Suprapubic skin (tissue), 3 donors: ENCODE measurements around the gene GNB5.

Experiments used
- POLR2A ChIP-seq, 2 donors: fragments of 450-650 bp; IDR thresholded peaks; one replicate each; pipeline ENCODE4 v1.6.1; 2017; ENCODE audit warnings: antibody characterized with exemption in 2 of 2, mild to moderate bottlenecking in 2 of 2, moderate library complexity in 2 of 2
- TF ChIP-seq, protein P1 (sequence below), 2 donors: fragments of 200-600 bp in 1 of 2; fragments of 450-650 bp in 1 of 2; sonication (generic) in 1 of 2; IDR thresholded peaks; one replicate each; pipeline ENCODE4 v1.5.1; 2016 to 2019; ENCODE audit warnings: antibody characterized with exemption in 2 of 2, mild to moderate bottlenecking in 1 of 2, moderate library complexity in 1 of 2

DNA sequence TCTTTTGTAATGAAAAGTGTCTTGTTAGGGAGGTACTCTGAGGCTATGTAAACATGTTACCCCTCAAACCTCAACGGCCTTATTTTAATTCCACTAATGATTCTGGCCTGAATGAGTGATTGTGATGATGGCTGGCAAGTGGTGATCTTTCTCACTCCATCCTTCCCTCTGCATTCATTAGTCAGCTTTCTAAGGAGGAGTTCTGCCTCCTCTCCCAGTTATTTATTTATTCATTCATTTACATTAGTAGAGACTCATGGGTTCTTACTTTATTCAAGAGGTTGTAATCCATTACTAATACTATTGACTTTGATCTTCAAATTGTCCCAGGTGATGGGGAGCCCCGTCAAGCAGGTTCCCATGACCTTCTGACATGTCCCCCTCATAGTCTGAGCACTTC is 35.3 kb downstream of the GNB5 start:
- no peak for TF ChIP-seq POLR2A (IDR thresholded peaks at IDR 0.05)
- TF ChIP-seq, protein P1, sequence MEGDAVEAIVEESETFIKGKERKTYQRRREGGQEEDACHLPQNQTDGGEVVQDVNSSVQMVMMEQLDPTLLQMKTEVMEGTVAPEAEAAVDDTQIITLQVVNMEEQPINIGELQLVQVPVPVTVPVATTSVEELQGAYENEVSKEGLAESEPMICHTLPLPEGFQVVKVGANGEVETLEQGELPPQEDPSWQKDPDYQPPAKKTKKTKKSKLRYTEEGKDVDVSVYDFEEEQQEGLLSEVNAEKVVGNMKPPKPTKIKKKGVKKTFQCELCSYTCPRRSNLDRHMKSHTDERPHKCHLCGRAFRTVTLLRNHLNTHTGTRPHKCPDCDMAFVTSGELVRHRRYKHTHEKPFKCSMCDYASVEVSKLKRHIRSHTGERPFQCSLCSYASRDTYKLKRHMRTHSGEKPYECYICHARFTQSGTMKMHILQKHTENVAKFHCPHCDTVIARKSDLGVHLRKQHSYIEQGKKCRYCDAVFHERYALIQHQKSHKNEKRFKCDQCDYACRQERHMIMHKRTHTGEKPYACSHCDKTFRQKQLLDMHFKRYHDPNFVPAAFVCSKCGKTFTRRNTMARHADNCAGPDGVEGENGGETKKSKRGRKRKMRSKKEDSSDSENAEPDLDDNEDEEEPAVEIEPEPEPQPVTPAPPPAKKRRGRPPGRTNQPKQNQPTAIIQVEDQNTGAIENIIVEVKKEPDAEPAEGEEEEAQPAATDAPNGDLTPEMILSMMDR (IDR thresholded peaks at IDR 0.05) = no peak
